HL-60 (cell line): Measurements from ENCODE around the gene CHD1.

Experiments used
- DNase-seq, 2 experiments: peaks; one replicate each; pipeline ENCODE4 v3.0.0-alpha.2; 2010 to 2020; ENCODE audit warnings: low read depth in 1 of 2, low spot score in 1 of 2
- H3K27ac ChIP-seq: fragments of 250-450 bp; sonication (Bioruptor Pico); replicated peaks from 2 replicates; pipeline ENCODE4 v1.5.1; 2020; ENCODE audit warnings: mild to moderate bottlenecking, moderate library complexity
- H3K27me3 ChIP-seq: fragments of 250-450 bp; sonication (Bioruptor Pico); 2 replicates; pipeline ENCODE4 v1.5.1; 2021; ENCODE audit warnings: mild to moderate bottlenecking, moderate library complexity; ENCODE audit not compliant: insufficient read depth, poor library complexity, severe bottlenecking
- H3K4me3 ChIP-seq: replicated peaks from 2 replicates; pipeline ENCODE4 v1.5.1; 2011; ENCODE audit warnings: mild to moderate bottlenecking, control low read depth, low read length; ENCODE audit not compliant: insufficient read depth
- CTCF ChIP-seq: IDR thresholded peaks from one replicate; pipeline ENCODE4 v1.5.1; 2011; ENCODE audit warnings: low read length, control low read depth, inconsistent platforms; ENCODE audit not compliant: insufficient read depth
- GABPA ChIP-seq: IDR thresholded peaks from 2 replicates; pipeline ENCODE4 v1.6.1; 2012; ENCODE audit warnings: low read depth
- POLR2AphosphoS5 ChIP-seq: IDR thresholded peaks from 2 replicates; pipeline ENCODE4 v1.6.1; 2012; ENCODE audit warnings: low read depth
- REST ChIP-seq: IDR thresholded peaks from 2 replicates; pipeline ENCODE4 v1.6.1; 2012; ENCODE audit warnings: low read depth; ENCODE audit not compliant: insufficient replicate concordance
- SPI1 ChIP-seq: IDR thresholded peaks from 2 replicates; pipeline ENCODE4 v1.6.1; 2012; ENCODE audit warnings: low read depth, mild to moderate bottlenecking, borderline replicate concordance

The CHD1 gene

GRCh38 chr5:98891591-98891990, 37.2 kb downstream of the CHD1 start:
- Histone ChIP-seq H3K4me3 (no peak overlapping the region), H3K27me3 (no peaks in the 10 kb centered on the region), H3K27ac (no peak overlapping the region)
- no peak for DNase-seq
- TF ChIP-seq REST, result no peak
- TF ChIP-seq POLR2AphosphoS5, result no peak
- TF ChIP-seq GABPA, result no peak
- no peak for TF ChIP-seq SPI1

- H3K27ac ChIP-seq, result no peak overlapping the region
- no peak overlapping the region for H3K4me3 ChIP-seq
- DNase-seq, result no peak
- TF ChIP-seq GABPA, result no peak
- no peak for TF ChIP-seq POLR2AphosphoS5
- no peak for TF ChIP-seq REST
- no peak for TF ChIP-seq CTCF
- H3K27me3 ChIP-seq, result no peaks in the 10 kb centered on the region
Observed at GRCh38 chr5:98880598-98880997, 48.2 kb downstream of the CHD1 start.

- TF ChIP-seq REST, result no peak
- no peak for TF ChIP-seq GABPA
- no peak for TF ChIP-seq POLR2AphosphoS5
- TF ChIP-seq CTCF, result no peak
- no peak for TF ChIP-seq SPI1
- no peak for DNase-seq
- no peaks in the 10 kb centered on the region for H3K27me3 ChIP-seq
- H3K27ac ChIP-seq, result no peak overlapping the region
- H3K4me3 ChIP-seq, result no peak overlapping the region
Observed at GRCh38 chr5:98880151-98880550, 48.7 kb downstream of the CHD1 start.

- TF ChIP-seq GABPA (no peak), REST (no peak), CTCF (no peak), POLR2AphosphoS5 (no peak), SPI1 (no peak)
- no peak for DNase-seq
- H3K27me3 ChIP-seq, result no peaks in the 10 kb centered on the region
- no peak overlapping the region for H3K27ac ChIP-seq
- H3K4me3 ChIP-seq, result no peak overlapping the region
Observed at GRCh38 chr5:98877600-98877999, 51.2 kb downstream of the CHD1 start.
